SK-N-SH (cell line): ENCODE data around the gene TNS4. TPM values are rescaled to one million over a fixed set of nuclear protein-coding genes. Genes with fewer than 3 reads are reported as not detected.

Experiments
- CTCF ChIA-PET: fragments of 300-600, 350-600 bp; formaldehyde crosslinking; extraction: SDS; loops from one replicate; lab custom pipeline; 2021; lab: Yijun Ruan, JAX
- POLR2A ChIA-PET: fragments of 350-600 bp; sonication (Branson Sonifier 250); formaldehyde crosslinking; extraction: SDS; loops from one replicate; lab custom pipeline; 2020; ENCODE audit warnings: antibody characterized with exemption, inconsistent platforms; lab: Yijun Ruan, JAX
- DNase-seq: peaks from one replicate; pipeline ENCODE4 v3.0.0; 2012
- H2AFZ ChIP-seq: fragments of 200-600 bp; sonication (generic); 2 replicates; pipeline ENCODE4 v1.8.1; 2016; ENCODE audit warnings: antibody characterized with exemption, mild to moderate bottlenecking, low read depth
- H3F3A ChIP-seq: fragments of 200-600 bp; sonication (generic); replicated peaks from 2 replicates; pipeline ENCODE3; 2016; ENCODE audit warnings: antibody characterized with exemption, mild to moderate bottlenecking; ENCODE audit not compliant: insufficient read depth
- H3K27ac ChIP-seq, 2 experiments: fragments of 200-500 bp in 1 of 2; fragments of 200-600 bp in 1 of 2; sonication (Bioruptor generic) in 1 of 2; sonication (generic), shearing (Covaris generic) in 1 of 2; 2 replicates each; pipeline versions ENCODE4 v1.5.1 to v1.6.1; 2014 to 2016; ENCODE audit warnings: low read depth in 2 of 2, inconsistent platforms in 1 of 2, low read length in 1 of 2, mild to moderate bottlenecking in 1 of 2, mixed read lengths in 1 of 2
- H3K27me3 ChIP-seq: fragments of 200-600 bp; sonication (generic), shearing (Covaris generic); 2 replicates; pipeline ENCODE4 v1.6.1; 2016; ENCODE audit warnings: mixed run types; ENCODE audit not compliant: insufficient read depth
- H3K36me3 ChIP-seq, 2 experiments: fragments of 200-500 bp in 1 of 2; fragments of 200-600 bp in 1 of 2; sonication (Bioruptor generic) in 1 of 2; sonication (generic) in 1 of 2; replicated peaks in 1 of 2; 2 replicates each; pipeline versions ENCODE3 to v1.5.1; 2014 to 2016; ENCODE audit warnings: low read length in 1 of 2, mild to moderate bottlenecking in 1 of 2; ENCODE audit not compliant: insufficient read depth in 2 of 2, control insufficient read depth in 1 of 2
- H3K4me1 ChIP-seq, 2 experiments: fragments of 200-500 bp in 1 of 2; fragments of 200-600 bp in 1 of 2; sonication (Bioruptor generic) in 1 of 2; sonication (generic), shearing (Covaris generic) in 1 of 2; 2 replicates each; pipeline versions ENCODE4 v1.5.1 to v1.6.1; 2014 to 2016; ENCODE audit warnings: low read depth in 1 of 2, low read length in 1 of 2, mixed run types in 1 of 2; ENCODE audit not compliant: insufficient read depth in 2 of 2, control insufficient read depth in 1 of 2
- H3K4me2 ChIP-seq: fragments of 200-600 bp; sonication (generic), shearing (Covaris generic); 2 replicates; pipeline ENCODE4 v1.6.1; 2017; ENCODE audit warnings: mixed run types
- H3K4me3 ChIP-seq, 2 experiments: fragments of 200-500 bp in 1 of 2; fragments of 200-600 bp in 1 of 2; sonication (Bioruptor generic) in 1 of 2; sonication (generic), shearing (Covaris generic) in 1 of 2; 2 replicates each; pipeline versions ENCODE4 v1.5.1 to v1.8.1; 2014 to 2016; ENCODE audit warnings: low read depth in 2 of 2, inconsistent platforms in 1 of 2, low read length in 1 of 2, mild to moderate bottlenecking in 1 of 2, mixed read lengths in 1 of 2, moderate library complexity in 1 of 2
- H3K79me2 ChIP-seq: fragments of 200-600 bp; sonication (generic); 2 replicates; pipeline ENCODE4 v1.8.1; 2017; ENCODE audit warnings: mild to moderate bottlenecking; ENCODE audit not compliant: insufficient read depth
- H3K9ac ChIP-seq: fragments of 200-600 bp; sonication (generic); 2 replicates; pipeline ENCODE4 v1.6.1; 2017; ENCODE audit warnings: mixed run types
- H3K9me2 ChIP-seq: fragments of 200-600 bp; sonication (generic); 2 replicates; pipeline ENCODE4 v1.6.1; 2017; ENCODE audit warnings: mixed run types
- H3K9me3 ChIP-seq: fragments of 200-600 bp; sonication (generic); 2 replicates; pipeline ENCODE4 v1.6.1; 2017; ENCODE audit warnings: mixed run types, mild to moderate bottlenecking, moderate library complexity
- H4K20me1 ChIP-seq: fragments of 200-600 bp; sonication (generic); 2 replicates; pipeline ENCODE4 v1.6.1; 2017; ENCODE audit warnings: mild to moderate bottlenecking, mixed run types; ENCODE audit not compliant: insufficient read depth
- CHD2 ChIP-seq: fragments of 150-350 bp; IDR thresholded peaks from 2 replicates; pipeline ENCODE4 v1.6.1; 2018; ENCODE audit warnings: low read length; ENCODE audit not compliant: partially characterized antibody
- CTCF ChIP-seq: fragments of 200-600 bp; sonication (generic); IDR thresholded peaks from 2 replicates; pipeline ENCODE4 v1.6.1; 2017; ENCODE audit warnings: antibody characterized with exemption, mild to moderate bottlenecking, moderate library complexity
- ELF1 ChIP-seq: IDR thresholded peaks from 2 replicates; pipeline ENCODE4 v1.4.0; 2012
- EP300 ChIP-seq, 2 experiments: IDR thresholded peaks; 2 replicates each; pipeline versions ENCODE4 v1.4.0 to v1.6.1; 2012; ENCODE audit warnings: borderline replicate concordance in 1 of 2, low read depth in 1 of 2, low read length in 1 of 2
- EZH2phosphoT487 ChIP-seq: fragments of 200-600 bp; sonication (generic); IDR thresholded peaks from 2 replicates; pipeline ENCODE4 v1.6.1; 2017; ENCODE audit warnings: low read depth, mixed run types, mild to moderate bottlenecking, antibody characterized with exemption, moderate library complexity, borderline replicate concordance
- FOXJ3 ChIP-seq: sonication (generic); formaldehyde crosslinking; IDR thresholded peaks from 2 replicates; pipeline ENCODE4 v1.5.1; 2020; ENCODE audit warnings: mild to moderate bottlenecking, missing genetic modification reagents
- FOXM1 ChIP-seq: IDR thresholded peaks from 2 replicates; pipeline ENCODE4 v1.4.0; 2012; ENCODE audit warnings: low read depth, mild to moderate bottlenecking
- GABPA ChIP-seq: IDR thresholded peaks from 2 replicates; pipeline ENCODE4 v1.4.0; 2012; ENCODE audit warnings: low read depth, mild to moderate bottlenecking
- IRF3 ChIP-seq: fragments of 150-350 bp; IDR thresholded peaks from 2 replicates; pipeline ENCODE4 v1.6.1; 2016; ENCODE audit warnings: mild to moderate bottlenecking, low read depth, low read length
- MEF2A ChIP-seq: IDR thresholded peaks from 2 replicates; pipeline ENCODE4 v1.4.0; 2012; ENCODE audit warnings: low read depth, borderline replicate concordance
- MXI1 ChIP-seq: IDR thresholded peaks from 2 replicates; pipeline ENCODE4 v1.6.1; 2012; ENCODE audit warnings: mild to moderate bottlenecking, low read depth, low read length, improper control_type of control experiment
- NRF1 ChIP-seq: IDR thresholded peaks from 2 replicates; pipeline ENCODE4 v1.6.1; 2012; ENCODE audit warnings: low read depth, mild to moderate bottlenecking, low read length
- POLR2AphosphoS5 ChIP-seq: IDR thresholded peaks from 2 replicates; pipeline ENCODE4 v1.6.1; 2012; ENCODE audit warnings: low read depth, low read length
- REST ChIP-seq: IDR thresholded peaks from 2 replicates; pipeline ENCODE4 v1.6.1; 2012; ENCODE audit warnings: mild to moderate bottlenecking, low read depth, low read length, moderate library complexity
- TAF1 ChIP-seq: IDR thresholded peaks from 2 replicates; pipeline ENCODE4 v1.6.1; 2012; ENCODE audit warnings: low read depth, mild to moderate bottlenecking, low read length, moderate library complexity, borderline replicate concordance
- TCF12 ChIP-seq: IDR thresholded peaks from 2 replicates; pipeline ENCODE4 v1.4.0; 2012
- ZBTB33 ChIP-seq: IDR thresholded peaks from 2 replicates; pipeline ENCODE4 v1.4.0; 2012; ENCODE audit warnings: low read depth, borderline replicate concordance
- WGBS: methylation state at CpG from one replicate; pipeline ENCODE4 v1.1.6; 2017; ENCODE audit warnings: low lambda C conversion rate; 5-methylcytosine and 5-hydroxymethylcytosine counted together
- polyA plus RNA-seq, 3 experiments: library from polyadenylated mRNA; depleted of rRNA; stranded (reverse); fragments of >200 nt; gene quantifications; 2 replicates each; pipeline ENCODE4 v1.2.3, GENCODE V29; 2012

The TNS4 gene
- polyA plus RNA-seq, 1 of the 3 experiments (the other 2 are of a cell fraction) = not detected

GRCh38 chr17:40530531-40530994 lies 29.1 kb upstream of the TNS4 start:
- no peak for TF ChIP-seq TAF1
- no peak for TF ChIP-seq GABPA
- TF ChIP-seq NRF1 = no peak
- no peak for TF ChIP-seq ELF1
- TF ChIP-seq EP300 (IDR thresholded peaks at IDR 0.05; ENCODE audit: borderline replicate concordance in 1 of 2, low read depth in 1 of 2, low read length in 1 of 2) = no peak
- no peak for TF ChIP-seq CTCF
- TF ChIP-seq POLR2AphosphoS5 = no peak

GRCh38 chr17:40529991-40530390 lies 28.6 kb upstream of the TNS4 start:
- no peak for DNase-seq
- H3K4me1 ChIP-seq = peaks cover 0 to 3% of the 10 kb centered on the region in 2 experiments; a peak in 1 of 4 replicates
- peaks cover 6% of the 10 kb centered on the region for H3F3A ChIP-seq
- 89% methylated on average over 2 of the region's 2 CpGs for WGBS
- 0 out of 2 replicates have a peak, but pooled peaks cover under 1% of the 10 kb centered on the region for H3K9me3 ChIP-seq
- no peaks in the 10 kb centered on the region for H4K20me1 ChIP-seq
- no peak overlapping the region for H2AFZ ChIP-seq
- H3K36me3 ChIP-seq = no peaks in the 10 kb centered on the region
- H3K27me3 ChIP-seq = no peaks in the 10 kb centered on the region
- POLR2A ChIA-PET = no interaction called here
- TF ChIP-seq MXI1 (no peak), EZH2phosphoT487 (no peak), FOXM1 (no peak), FOXJ3 (no peak), GABPA (no peak), REST (no peak), NRF1 (no peak), POLR2AphosphoS5 (no peak), ZBTB33 (no peak), MEF2A (no peak), TCF12 (no peak), IRF3 (no peak), CHD2 (no peak)
- no peaks in the 10 kb centered on the region for H3K9me2 ChIP-seq
- CTCF ChIA-PET = interaction anchor here (0.6 to 16.8 kb wide), 8 partner anchors 28 to 229 kb away, joined by 3 to 381 read pairs (median 60); partner anchors contain the start of genes CCR7, GJD3 and IGFBP4
- no peak overlapping the region for H3K27ac ChIP-seq
- no peak overlapping the region for H3K9ac ChIP-seq
- H3K4me3 ChIP-seq = no peak overlapping the region
- no peaks in the 10 kb centered on the region for H3K79me2 ChIP-seq
- no peak overlapping the region for H3K4me2 ChIP-seq

More at GRCh38 chr17:40530531-40530994, 29.1 kb upstream of the TNS4 start:
- H3K79me2 ChIP-seq = no peaks in the 10 kb centered on the region
- POLR2A ChIA-PET = no interaction called here
- no peaks in the 10 kb centered on the region for H3K9me2 ChIP-seq
- CTCF ChIA-PET = interaction anchor here (0.8 to 16.8 kb wide), 9 partner anchors 27 to 229 kb away, joined by 3 to 381 read pairs (median 37); partner anchors contain the start of genes CCR7, GJD3 and IGFBP4
- 90% methylated on average over 5 of the region's 5 CpGs for WGBS
- no peak overlapping the region for H3K4me3 ChIP-seq
- H3K4me1 ChIP-seq = peaks cover 0 to 3% of the 10 kb centered on the region in 2 experiments; a peak in 1 of 4 replicates
- H3K27me3 ChIP-seq = no peaks in the 10 kb centered on the region
- H3K36me3 ChIP-seq = no peaks in the 10 kb centered on the region
- no peak overlapping the region for H2AFZ ChIP-seq
- H3F3A ChIP-seq = peaks cover 1% of the 10 kb centered on the region
- H3K27ac ChIP-seq = no peak overlapping the region
- no peak for DNase-seq
- no peak overlapping the region for H3K9ac ChIP-seq
- no peaks in the 10 kb centered on the region for H4K20me1 ChIP-seq
- H3K9me3 ChIP-seq = no peaks in the 10 kb centered on the region
- no peak overlapping the region for H3K4me2 ChIP-seq
